Activated CD4-positive, alpha-beta T cell treated with anti-CD3 and anti-CD28 coated beads, Interleukin-2, amount 10 ng/mL, durations not matched to agents 7 days and 5 days (primary cell): ENCODE measurements around the gene NOTO. TPM values are rescaled to one million over a fixed set of nuclear protein-coding genes. Genes with fewer than 3 reads are reported as not detected.
"Not testable (repeated sequence)": the region's sequence is repeated elsewhere in the genome, so short reads cannot be mapped to it uniquely, and the experiment has no call there.

Experiments used
- CTCF ChIA-PET: fragments of 350-600 bp; sonication (Branson Sonifier 250); formaldehyde crosslinking; loops from one replicate; lab custom pipeline; 2021; ENCODE audit warnings: antibody characterized with exemption; lab: Charles Lee
- POLR2A ChIA-PET: fragments of 350-600 bp; sonication (Branson Sonifier 250); formaldehyde crosslinking; loops from one replicate; lab custom pipeline; 2021; ENCODE audit warnings: antibody characterized with exemption; lab: Charles Lee
- DNase-seq: peaks from one replicate; pipeline ENCODE4 v3.0.0-alpha.2; 2020
- H3K27ac Mint-ChIP-seq: one replicate; pipeline ENCODE4 v1.8.0; 2021; ENCODE audit warnings: mild to moderate bottlenecking, moderate library complexity, mixed read lengths
- H3K27me3 Mint-ChIP-seq: one replicate; pipeline ENCODE4 v1.8.0; 2021; ENCODE audit warnings: mixed read lengths
- H3K36me3 Mint-ChIP-seq: one replicate; pipeline ENCODE4 v1.8.0; 2021; ENCODE audit warnings: low read depth, mixed read lengths
- H3K4me1 Mint-ChIP-seq: one replicate; pipeline ENCODE4 v1.8.0; 2021; ENCODE audit warnings: mixed read lengths
- H3K4me3 Mint-ChIP-seq: one replicate; pipeline ENCODE4 v1.8.0; 2021; ENCODE audit warnings: mild to moderate bottlenecking, moderate library complexity, mixed read lengths
- H3K9me3 Mint-ChIP-seq: one replicate; pipeline ENCODE4 v1.8.0; 2021; ENCODE audit warnings: mixed read lengths
- total RNA-seq, 2 experiments: library from RNA; stranded (reverse); gene quantifications; one replicate each; pipeline ENCODE4 v1.2.3, GENCODE V29; 2021

Gene NOTO
- total RNA-seq, 2 experiments from 2014 or later, result not detected

- POLR2A ChIA-PET, result no interaction called here
Measured at GRCh38 chr2:73174941-73175662, 27.3 kb upstream of the NOTO start.

GRCh38 chr2:73175663-73176204 is 26.6 kb upstream of the NOTO start:
- DNase-seq, result peak; percentile 72
- Mint-ChIP-seq H3K36me3 (no peaks in the 10 kb centered on the region), H3K27me3 (peaks cover 63% of the 10 kb centered on the region), H3K4me1 (peaks cover 15% of the 10 kb centered on the region), H3K9me3 (no peaks in the 10 kb centered on the region), H3K4me3 (peak overlapping the region; percentile 77), H3K27ac (no peak overlapping the region)
- POLR2A ChIA-PET, result no interaction called here
- CTCF ChIA-PET, result interaction anchor here (1.0 to 2.9 kb wide), 9 partner anchors 15 to 283 kb away, joined by 3 to 33 read pairs (median 8); no protein-coding TSS in a partner anchor

More at GRCh38 chr2:73174941-73175662, 27.3 kb upstream of the NOTO start:
- Mint-ChIP-seq H3K4me1 (peaks cover 15% of the 10 kb centered on the region), H3K9me3 (no peaks in the 10 kb centered on the region), H3K27ac (no peak overlapping the region), H3K4me3 (no peak overlapping the region), H3K27me3 (peaks cover 59% of the 10 kb centered on the region), H3K36me3 (no peaks in the 10 kb centered on the region)
- DNase-seq, result no peak
- CTCF ChIA-PET, result interaction anchor here (1.5 kb wide), 2 partner anchors 86 to 189 kb away, joined by 4 read pairs; no protein-coding TSS in a partner anchor

GRCh38 chr2:73176205-73176880 is 26.0 kb upstream of the NOTO start:
- H3K36me3 Mint-ChIP-seq, result no peaks in the 10 kb centered on the region
- CTCF ChIA-PET, result interaction anchor here (0.6 to 2.9 kb wide), 36 partner anchors 9 to 1475 kb away, joined by 3 to 33 read pairs (median 5); partner anchors contain the start of genes CCT7, NOTO, RAB11FIP5 and SFXN5
- no peak overlapping the region for H3K27ac Mint-ChIP-seq
- H3K9me3 Mint-ChIP-seq, result no peaks in the 10 kb centered on the region
- peaks cover 69% of the 10 kb centered on the region for H3K27me3 Mint-ChIP-seq
- peaks cover 17% of the 10 kb centered on the region for H3K4me1 Mint-ChIP-seq
- peak overlapping the region; percentile 77 for H3K4me3 Mint-ChIP-seq
- POLR2A ChIA-PET, result no interaction called here
- no peak for DNase-seq

GRCh38 chr2:73176881-73177644 is 25.3 kb upstream of the NOTO start:
- peak overlapping the region; percentile 77 for H3K4me3 Mint-ChIP-seq
- peaks cover 18% of the 10 kb centered on the region for H3K4me1 Mint-ChIP-seq
- POLR2A ChIA-PET, result interaction anchor here (0.5 kb wide), 1 partner anchor 564 kb away, joined by 3 read pairs; no protein-coding TSS in a partner anchor
- CTCF ChIA-PET, result interaction anchor here (0.6 to 2.9 kb wide), 58 partner anchors 8 to 1474 kb away, joined by 3 to 33 read pairs (median 4); partner anchors contain the start of genes CCT7, NOTO, RAB11FIP5 and SFXN5
- H3K27me3 Mint-ChIP-seq, result peaks cover 67% of the 10 kb centered on the region
- H3K9me3 Mint-ChIP-seq, result no peaks in the 10 kb centered on the region
- peak; percentile 88 for DNase-seq
- no peaks in the 10 kb centered on the region for H3K36me3 Mint-ChIP-seq
- peak overlapping the region; percentile 50 for H3K27ac Mint-ChIP-seq

GRCh38 chr2:73177645-73178255 is 24.6 kb upstream of the NOTO start:
- Mint-ChIP-seq H3K9me3 (no peaks in the 10 kb centered on the region), H3K27me3 (peaks cover 71% of the 10 kb centered on the region), H3K4me3 (peak overlapping the region; percentile 77), H3K27ac (peak overlapping the region; percentile 41), H3K4me1 (peaks cover 18% of the 10 kb centered on the region), H3K36me3 (no peaks in the 10 kb centered on the region)
- POLR2A ChIA-PET, result no interaction called here
- CTCF ChIA-PET, result interaction anchor here (0.6 to 2.9 kb wide), 53 partner anchors 8 to 292 kb away, joined by 3 to 33 read pairs (median 4); partner anchors contain the start of genes CCT7, NOTO, RAB11FIP5 and SFXN5
- no peak for DNase-seq

- H3K9me3 Mint-ChIP-seq, result peaks cover 3% of the 10 kb centered on the region
- peaks cover 19% of the 10 kb centered on the region for H3K27me3 Mint-ChIP-seq
- ChIA-PET CTCF (interaction anchor here (2.1 kb wide), 1 partner anchor 9 kb away, joined by 9 read pairs; no protein-coding TSS in a partner anchor), POLR2A (no interaction called here)
- peaks cover 3% of the 10 kb centered on the region for H3K4me1 Mint-ChIP-seq
- H3K27ac Mint-ChIP-seq, result no peak overlapping the region
- DNase-seq, result no peak
- H3K36me3 Mint-ChIP-seq, result no peaks in the 10 kb centered on the region
- no peak overlapping the region for H3K4me3 Mint-ChIP-seq
Measured at GRCh38 chr2:73185965-73186364, 16.4 kb upstream of the NOTO start.

GRCh38 chr2:73187549-73187948 is 14.8 kb upstream of the NOTO start:
- Mint-ChIP-seq H3K36me3 (no peaks in the 10 kb centered on the region), H3K4me1 (no peaks in the 10 kb centered on the region), H3K27me3 (peaks cover 16% of the 10 kb centered on the region), H3K9me3 (peaks cover 3% of the 10 kb centered on the region), H3K27ac (no peak overlapping the region), H3K4me3 (no peak overlapping the region)
- POLR2A ChIA-PET, result no interaction called here
- CTCF ChIA-PET, result interaction anchor here (1.1 to 2.0 kb wide), 4 partner anchors 8 to 295 kb away, joined by 3 to 9 read pairs (median 3); no protein-coding TSS in a partner anchor
- DNase-seq, result no peak

GRCh38 chr2:73197579-73197978 is 4.8 kb upstream of the NOTO start:
- Mint-ChIP-seq H3K27me3 (peaks cover 39% of the 10 kb centered on the region), H3K36me3 (no peaks in the 10 kb centered on the region), H3K9me3 (no peaks in the 10 kb centered on the region), H3K4me3 (no peak overlapping the region), H3K27ac (no peak overlapping the region), H3K4me1 (peaks cover 3% of the 10 kb centered on the region)
- no peak for DNase-seq
- ChIA-PET CTCF (interaction anchor here (1.0 kb wide), 1 partner anchor 20 kb away, joined by 4 read pairs; no protein-coding TSS in a partner anchor), POLR2A (no interaction called here)

- H3K27me3 Mint-ChIP-seq, result peaks cover 55% of the 10 kb centered on the region
- DNase-seq, POLR2A ChIA-PET, H3K4me1 Mint-ChIP-seq, H3K4me3 Mint-ChIP-seq, H3K27ac Mint-ChIP-seq, H3K9me3 Mint-ChIP-seq, H3K36me3 Mint-ChIP-seq: not testable (repeated sequence)
- CTCF ChIA-PET, result interaction anchor here (0.8 kb wide), 1 partner anchor 23 kb away, joined by 3 read pairs; no protein-coding TSS in a partner anchor
Measured at GRCh38 chr2:73200281-73200680, 2.1 kb upstream of the NOTO start.

GRCh38 chr2:73203055-73203681 is 794 bp downstream of the NOTO start:
- Mint-ChIP-seq H3K27me3 (peaks cover 58% of the 10 kb centered on the region), H3K27ac (no peak overlapping the region), H3K36me3 (no peaks in the 10 kb centered on the region), H3K4me3 (no peak overlapping the region), H3K9me3 (no peaks in the 10 kb centered on the region), H3K4me1 (peaks cover 3% of the 10 kb centered on the region)
- ChIA-PET CTCF (interaction anchor here (1.3 kb wide), 1 partner anchor 9 kb away, joined by 6 read pairs; no protein-coding TSS in a partner anchor), POLR2A (no interaction called here)
- no peak for DNase-seq

GRCh38 chr2:73205611-73206010 is 3.2 kb downstream of the NOTO start:
- Mint-ChIP-seq H3K4me1 (peaks cover 3% of the 10 kb centered on the region), H3K27ac (no peak overlapping the region), H3K4me3 (no peak overlapping the region), H3K27me3 (peaks cover 46% of the 10 kb centered on the region), H3K36me3 (no peaks in the 10 kb centered on the region), H3K9me3 (no peaks in the 10 kb centered on the region)
- POLR2A ChIA-PET, result no interaction called here
- CTCF ChIA-PET, result no interaction called here
- DNase-seq, result no peak
